ENCODE results near the gene ACP6. TPM values are rescaled to one million over a fixed set of nuclear protein-coding genes. Genes with fewer than 3 reads are reported as not detected.

ACP6 gene
- total and polyA plus RNA-seq, 10 of the 15 experiments (the other 5 are each of a cell fraction or from before 2014, with no cell fraction given), result 3.1 to 19.7 (median 9.4) TPM

- no TSS peak for BruUV-seq (replicated peaks)
- Histone ChIP-seq H3K27ac (ENCODE audit: control insufficient read depth, insufficient read depth) (no peak overlapping the region), H3K36me3 (ENCODE audit: control insufficient read depth in 2 of 2, insufficient read depth in 2 of 2, low read length in 1 of 2) (peaks cover 6 to 18% of the 10 kb centered on the region in 2 experiments), H3K4me3 (no peak overlapping the region), H3K4me2 (ENCODE audit: control insufficient read depth, insufficient read depth) (no peak overlapping the region), H2AFZ (ENCODE audit: control insufficient read depth, low read depth, low read length) (no peak overlapping the region), H3K79me2 (ENCODE audit: control insufficient read depth, insufficient read depth, low read length) (no peaks in the 10 kb centered on the region), H3K9me3 (replicated peaks; ENCODE audit: control insufficient read depth, insufficient read depth, low read length) (no peaks in the 10 kb centered on the region), H4K20me1 (ENCODE audit: control insufficient read depth, insufficient read depth) (no peaks in the 10 kb centered on the region), H3K9ac (ENCODE audit: control insufficient read depth, insufficient read depth, low read length) (no peak overlapping the region), H3K4me1 (ENCODE audit: control insufficient read depth, insufficient read depth, low read length) (no peaks in the 10 kb centered on the region), H3K27me3 (replicated peaks in 1 of 2; ENCODE audit: control insufficient read depth in 2 of 2, insufficient read depth in 2 of 2, low read length in 1 of 2) (no peaks in the 10 kb centered on the region)
- ChIA-PET POLR2A (no interaction called here), SMC1A (ENCODE audit: uncharacterized antibody, unreplicated experiment) (no interaction called here), CTCF (no interaction called here), RAD21 (ENCODE audit: unreplicated experiment) (no interaction called here)
- no peak for DNase-seq (ENCODE audit: low read depth, low spot score)
- ATAC-seq, result no peak
- 71% methylated on average over 7 of the region's 7 CpGs for WGBS (ENCODE audit: insufficient coverage, insufficient replicate concordance, low lambda C conversion rate, missing lambda C conversion rate)
- in situ Hi-C loops (cut with MboI), result loop anchor here (5.0 kb wide), 1 partner anchor 33 kb away; no protein-coding TSS in a partner anchor
- no peak for FAIRE-seq
- intact Hi-C loops (cut with micrococcal nuclease; ENCODE audit: unreplicated experiment), result no loop called here
- TF ChIP-seq CEBPB (IDR thresholded peaks at IDR 0.05; ENCODE audit: borderline replicate concordance in 1 of 2, low read depth in 2 of 2, low read length in 2 of 2) (no peak), CEBPZ (IDR thresholded peaks at IDR 0.05; ENCODE audit: low read depth, low read length) (no peak), MLLT1 (IDR thresholded peaks at IDR 0.05) (no peak), ASH2L (IDR thresholded peaks at IDR 0.05; ENCODE audit: borderline replicate concordance, low read depth) (no peak), CREB1 (IDR thresholded peaks at IDR 0.05; ENCODE audit: low read depth) (no peak), ATF3 (IDR thresholded peaks at IDR 0.05; ENCODE audit: borderline replicate concordance, extremely low read depth, low read depth, low read length) (no peak), DPF2 (IDR thresholded peaks at IDR 0.05) (no peak), MTA3 (IDR thresholded peaks at IDR 0.05; ENCODE audit: borderline replicate concordance, low read length) (no peak), RAD51 (IDR thresholded peaks at IDR 0.05) (no peak), ZBED1 (IDR thresholded peaks at IDR 0.05; ENCODE audit: borderline replicate concordance) (no peak), BACH1 (IDR thresholded peaks at IDR 0.05; ENCODE audit: borderline replicate concordance) (no peak), NKRF (conservative IDR thresholded peaks at IDR 0.05) (no peak), SP1 (IDR thresholded peaks at IDR 0.05; ENCODE audit: low read depth, low read length) (no peak), NRF1 (conservative IDR thresholded peaks at IDR 0.05; ENCODE audit: low read depth, low read length) (no peak), STAT1 (conservative IDR thresholded peaks at IDR 0.05) (no peak), KLF5 (IDR thresholded peaks at IDR 0.05; ENCODE audit: partially characterized antibody) (no peak), PML (IDR thresholded peaks at IDR 0.05; ENCODE audit: low read length) (no peak), RELB (IDR thresholded peaks at IDR 0.05; ENCODE audit: low read depth) (no peak)
Observed at GRCh38 chr1:147619741-147620140, 50.6 kb downstream of the ACP6 start.
